ENCODE measurements around the gene RASA3. TPM values are rescaled to one million over a fixed set of nuclear protein-coding genes. Genes with fewer than 3 reads are reported as not detected.

The RASA3 gene
- total RNA-seq, 1 donor from 2014 or later: 41.1 TPM

DNA sequence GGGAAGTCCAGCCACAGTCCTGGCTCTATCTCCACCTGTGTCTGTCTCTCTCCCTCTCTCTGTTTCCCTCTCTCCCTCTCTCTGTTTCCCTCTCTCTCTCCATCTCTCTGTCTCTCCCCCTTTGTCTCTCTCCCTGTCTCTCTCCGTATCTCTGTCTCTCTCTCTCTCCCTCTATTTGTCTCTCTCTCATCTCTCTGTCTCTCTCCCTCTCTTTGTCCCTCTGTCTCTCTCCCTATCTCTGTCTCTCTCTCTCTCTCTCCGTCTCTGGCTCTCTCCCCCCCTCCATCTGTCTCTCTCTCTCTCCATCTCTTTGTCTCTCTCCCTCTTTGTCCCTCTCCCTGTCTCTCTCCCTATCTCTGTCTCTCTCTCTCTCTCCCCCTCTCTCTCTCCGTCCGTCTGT is 119.1 kb downstream of the RASA3 start:
- Mint-ChIP-seq H3K4me1 (ENCODE audit: low read depth, unreplicated experiment) (peaks cover 2% of the 10 kb centered on the region), H3K4me3 (ENCODE audit: unreplicated experiment) (no peak overlapping the region)

DNA sequence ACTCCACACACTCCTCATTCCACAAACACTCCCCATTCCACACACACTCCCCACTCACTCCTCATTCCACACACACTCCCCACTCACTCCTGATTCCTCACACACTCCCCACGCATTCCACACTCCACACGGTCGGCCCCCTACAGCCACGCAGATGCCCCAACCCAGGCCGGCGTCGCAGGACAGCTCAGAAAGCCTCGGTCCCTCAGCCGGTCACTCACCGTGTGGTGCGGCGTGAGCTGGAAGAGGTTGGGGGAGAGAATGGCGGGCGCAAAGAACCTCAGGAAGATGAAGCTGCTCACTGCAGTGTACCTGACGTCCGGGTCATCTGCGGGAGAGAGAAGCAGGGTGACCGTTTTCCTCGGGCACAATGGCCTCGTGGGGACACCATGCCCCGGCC is 119.5 kb downstream of the RASA3 start:
- no peak overlapping the region for H3K4me2 ChIP-seq (ENCODE audit: low read length)
- no peak for TF ChIP-seq EZH2 (IDR thresholded peaks at IDR 0.05; ENCODE audit: insufficient read depth, low read length)
- TF ChIP-seq, protein P1, sequence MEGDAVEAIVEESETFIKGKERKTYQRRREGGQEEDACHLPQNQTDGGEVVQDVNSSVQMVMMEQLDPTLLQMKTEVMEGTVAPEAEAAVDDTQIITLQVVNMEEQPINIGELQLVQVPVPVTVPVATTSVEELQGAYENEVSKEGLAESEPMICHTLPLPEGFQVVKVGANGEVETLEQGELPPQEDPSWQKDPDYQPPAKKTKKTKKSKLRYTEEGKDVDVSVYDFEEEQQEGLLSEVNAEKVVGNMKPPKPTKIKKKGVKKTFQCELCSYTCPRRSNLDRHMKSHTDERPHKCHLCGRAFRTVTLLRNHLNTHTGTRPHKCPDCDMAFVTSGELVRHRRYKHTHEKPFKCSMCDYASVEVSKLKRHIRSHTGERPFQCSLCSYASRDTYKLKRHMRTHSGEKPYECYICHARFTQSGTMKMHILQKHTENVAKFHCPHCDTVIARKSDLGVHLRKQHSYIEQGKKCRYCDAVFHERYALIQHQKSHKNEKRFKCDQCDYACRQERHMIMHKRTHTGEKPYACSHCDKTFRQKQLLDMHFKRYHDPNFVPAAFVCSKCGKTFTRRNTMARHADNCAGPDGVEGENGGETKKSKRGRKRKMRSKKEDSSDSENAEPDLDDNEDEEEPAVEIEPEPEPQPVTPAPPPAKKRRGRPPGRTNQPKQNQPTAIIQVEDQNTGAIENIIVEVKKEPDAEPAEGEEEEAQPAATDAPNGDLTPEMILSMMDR (IDR thresholded peaks at IDR 0.05; ENCODE audit: insufficient read depth, low read depth, low read length): no peak
- Mint-ChIP-seq H3K9me3 (ENCODE audit: unreplicated experiment) (no peaks in the 10 kb centered on the region), H3K4me1 (ENCODE audit: low read depth, unreplicated experiment) (peaks cover 2% of the 10 kb centered on the region), H3K27me3 (ENCODE audit: low read depth, unreplicated experiment) (no peaks in the 10 kb centered on the region), H3K36me3 (ENCODE audit: low read depth, unreplicated experiment) (peaks cover 22% of the 10 kb centered on the region), H3K4me3 (ENCODE audit: unreplicated experiment) (no peak overlapping the region), H3K27ac (ENCODE audit: unreplicated experiment) (no peak overlapping the region)
- H2AFZ ChIP-seq (ENCODE audit: low read depth, low read length): no peak overlapping the region
- peaks cover 26% of the 10 kb centered on the region for H4K20me1 ChIP-seq (ENCODE audit: insufficient read depth, low read length)
- H3K27ac ChIP-seq (ENCODE audit: low read depth, low read length): no peak overlapping the region
- H3K9me3 ChIP-seq (ENCODE audit: insufficient read depth, low read depth, low read length): no peaks in the 10 kb centered on the region
- H3K4me1 ChIP-seq (ENCODE audit: insufficient read depth, low read length): peaks cover 8% of the 10 kb centered on the region
- DNase-seq (ENCODE audit: low read depth) (no peak), FAIRE-seq (no peak)
- H3K27me3 ChIP-seq (ENCODE audit: insufficient read depth, low read length): no peaks in the 10 kb centered on the region
- peaks cover 20% of the 10 kb centered on the region for H3K36me3 ChIP-seq (ENCODE audit: insufficient read depth, low read length)
- H3K9ac ChIP-seq (ENCODE audit: low read length): no peak overlapping the region
- no peak overlapping the region for H3K4me3 ChIP-seq (ENCODE audit: insufficient read depth, low read depth, low read length)
- peaks cover 7% of the 10 kb centered on the region for H3K79me2 ChIP-seq (ENCODE audit: insufficient read depth, low read length)

More for the DNA sequence above, 119.1 kb downstream of the RASA3 start:
- Mint-ChIP-seq H3K9me3 (ENCODE audit: unreplicated experiment) (no peaks in the 10 kb centered on the region), H3K27ac (ENCODE audit: unreplicated experiment) (no peak overlapping the region), H3K36me3 (ENCODE audit: low read depth, unreplicated experiment) (peaks cover 22% of the 10 kb centered on the region), H3K27me3 (ENCODE audit: low read depth, unreplicated experiment) (no peaks in the 10 kb centered on the region)
- TF ChIP-seq EZH2 (IDR thresholded peaks at IDR 0.05; ENCODE audit: insufficient read depth, low read length): no peak
- TF ChIP-seq, protein P1 (IDR thresholded peaks at IDR 0.05; ENCODE audit: insufficient read depth, low read depth, low read length): no peak
- peaks cover 26% of the 10 kb centered on the region for H4K20me1 ChIP-seq (ENCODE audit: insufficient read depth, low read length)
- H3K27ac ChIP-seq (ENCODE audit: low read depth, low read length): no peak overlapping the region
- no peaks in the 10 kb centered on the region for H3K9me3 ChIP-seq (ENCODE audit: insufficient read depth, low read depth, low read length)
- H3K9ac ChIP-seq (ENCODE audit: low read length): no peak overlapping the region
- H3K4me1 ChIP-seq (ENCODE audit: insufficient read depth, low read length): peaks cover 8% of the 10 kb centered on the region
- peaks cover 20% of the 10 kb centered on the region for H3K36me3 ChIP-seq (ENCODE audit: insufficient read depth, low read length)
- peaks cover 7% of the 10 kb centered on the region for H3K79me2 ChIP-seq (ENCODE audit: insufficient read depth, low read length)
- H2AFZ ChIP-seq (ENCODE audit: low read depth, low read length): no peak overlapping the region
- FAIRE-seq (no peak), DNase-seq (ENCODE audit: low read depth) (no peak)
- H3K4me3 ChIP-seq (ENCODE audit: insufficient read depth, low read depth, low read length): no peak overlapping the region
- no peak overlapping the region for H3K4me2 ChIP-seq (ENCODE audit: low read length)
- H3K27me3 ChIP-seq (ENCODE audit: insufficient read depth, low read length): no peaks in the 10 kb centered on the region

DNA sequence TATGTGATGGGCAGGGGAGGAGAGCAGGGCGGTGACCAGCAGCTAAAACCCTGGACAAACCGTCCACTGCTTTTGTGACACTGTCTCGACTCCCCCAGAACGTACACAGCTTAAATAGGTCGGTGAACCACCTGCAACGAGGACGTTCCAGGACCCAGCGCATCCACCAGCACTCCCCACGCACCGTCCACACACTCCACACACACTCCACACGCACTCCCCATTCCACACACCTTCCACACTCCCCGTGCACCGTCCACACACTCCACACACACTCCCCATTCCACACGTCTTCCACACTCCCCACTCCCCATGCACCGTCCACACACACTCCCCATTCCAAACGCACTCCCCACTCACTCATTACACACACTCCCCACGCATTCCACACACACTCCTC is 120.3 kb downstream of the RASA3 start:
- Mint-ChIP-seq H3K27me3 (ENCODE audit: low read depth, unreplicated experiment) (no peaks in the 10 kb centered on the region), H3K9me3 (ENCODE audit: unreplicated experiment) (no peaks in the 10 kb centered on the region), H3K27ac (ENCODE audit: unreplicated experiment) (no peak overlapping the region), H3K4me3 (ENCODE audit: unreplicated experiment) (no peak overlapping the region), H3K4me1 (ENCODE audit: low read depth, unreplicated experiment) (peaks cover 2% of the 10 kb centered on the region), H3K36me3 (ENCODE audit: low read depth, unreplicated experiment) (peaks cover 22% of the 10 kb centered on the region)
- no peaks in the 10 kb centered on the region for H3K79me2 ChIP-seq (ENCODE audit: insufficient read depth, low read length)
- H3K4me1 ChIP-seq (ENCODE audit: insufficient read depth, low read length): peaks cover 3% of the 10 kb centered on the region
- H3K4me2 ChIP-seq (ENCODE audit: low read length): no peak overlapping the region
- no peak for FAIRE-seq
- H2AFZ ChIP-seq (ENCODE audit: low read depth, low read length): no peak overlapping the region
- H3K27ac ChIP-seq (ENCODE audit: low read depth, low read length): no peak overlapping the region
- H3K27me3 ChIP-seq (ENCODE audit: insufficient read depth, low read length): no peaks in the 10 kb centered on the region
- no peak for DNase-seq (ENCODE audit: low read depth)
- no peak overlapping the region for H3K4me3 ChIP-seq (ENCODE audit: insufficient read depth, low read depth, low read length)
- no peak overlapping the region for H3K9ac ChIP-seq (ENCODE audit: low read length)
- peaks cover 18% of the 10 kb centered on the region for H3K36me3 ChIP-seq (ENCODE audit: insufficient read depth, low read length)
- no peak for TF ChIP-seq EZH2 (IDR thresholded peaks at IDR 0.05; ENCODE audit: insufficient read depth, low read length)
- TF ChIP-seq, protein P1 (IDR thresholded peaks at IDR 0.05; ENCODE audit: insufficient read depth, low read depth, low read length): no peak
- H4K20me1 ChIP-seq (ENCODE audit: insufficient read depth, low read length): peaks cover 25% of the 10 kb centered on the region
- no peaks in the 10 kb centered on the region for H3K9me3 ChIP-seq (ENCODE audit: insufficient read depth, low read depth, low read length)

All from astrocyte (in vitro differentiated cells and primary cell).